OCI-LY7 (cell line): Measurements from ENCODE around the gene NOX3. TPM values are rescaled to one million over a fixed set of nuclear protein-coding genes. Genes with fewer than 3 reads are reported as not detected.

Source experiments
- BruUV-seq: library from RNA; stranded (reverse); fragments of 400-500 nt; replicated peaks from 2 replicates; lab custom pipeline; 2021; lab: Mats Ljungman, UMichigan
- CTCF ChIA-PET: fragments of 300-600 bp; sonication (Branson Sonifier 250); formaldehyde crosslinking; loops from one replicate; lab custom pipeline; 2022; ENCODE audit warnings: antibody characterized with exemption; ENCODE audit not compliant: unreplicated experiment; lab: Charles Lee
- POLR2A ChIA-PET: fragments of 300-600 bp; sonication (Branson Sonifier 250); formaldehyde crosslinking; loops from one replicate; lab custom pipeline; 2022; ENCODE audit warnings: antibody characterized with exemption; lab: Charles Lee
- DNase-seq: peaks from one replicate; pipeline ENCODE4 v3.0.0-alpha.2; 2015; ENCODE audit warnings: low spot score
- H2AFZ ChIP-seq: fragments of 200-600 bp; sonication (generic), shearing (Covaris generic); 2 replicates; pipeline ENCODE4 v1.6.1; 2014; ENCODE audit warnings: mild to moderate bottlenecking, antibody characterized with exemption, low read length, moderate library complexity
- H3K27ac ChIP-seq: fragments of 200-600 bp; sonication (generic); 2 replicates; pipeline ENCODE4 v1.5.1; 2014; ENCODE audit warnings: mixed run types, low read depth, mild to moderate bottlenecking, moderate library complexity, low read length, inconsistent platforms; ENCODE audit not compliant: poor library complexity, severe bottlenecking
- H3K36me3 ChIP-seq: fragments of 200-600 bp; sonication (generic); 2 replicates; pipeline ENCODE4 v1.6.1; 2014; ENCODE audit warnings: mild to moderate bottlenecking, antibody characterized with exemption, low read length, moderate library complexity, mixed read lengths; ENCODE audit not compliant: insufficient read depth
- H3K4me1 ChIP-seq: fragments of 200-600 bp; sonication (generic); 2 replicates; pipeline ENCODE4 v1.5.1; 2014; ENCODE audit warnings: mild to moderate bottlenecking, low read length; ENCODE audit not compliant: insufficient read depth, poor library complexity, severe bottlenecking
- H3K4me2 ChIP-seq: fragments of 200-600 bp; sonication (generic); 2 replicates; pipeline ENCODE4 v1.6.1; 2014; ENCODE audit warnings: mild to moderate bottlenecking, low read length
- H3K4me3 ChIP-seq: fragments of 200-600 bp; sonication (generic); 2 replicates; pipeline ENCODE4 v1.5.1; 2014; ENCODE audit warnings: mild to moderate bottlenecking, low read depth, low read length; ENCODE audit not compliant: poor library complexity, severe bottlenecking
- H3K79me2 ChIP-seq: fragments of 200-600 bp; sonication (generic); 2 replicates; pipeline ENCODE4 v1.6.1; 2016; ENCODE audit warnings: low read depth, mild to moderate bottlenecking, low read length, moderate library complexity, mixed read lengths; ENCODE audit not compliant: insufficient read depth
- H3K9me2 ChIP-seq: fragments of 200-600 bp; sonication (generic); 2 replicates; pipeline ENCODE4 v1.6.1; 2016; ENCODE audit warnings: mild to moderate bottlenecking, low read length, mixed read lengths; ENCODE audit not compliant: insufficient read depth
- H3K9me3 ChIP-seq: fragments of 200-600 bp; sonication (generic); 2 replicates; pipeline ENCODE4 v1.6.1; 2014; ENCODE audit warnings: mild to moderate bottlenecking, mixed run types, low read length, mixed read lengths
- H4K20me1 ChIP-seq: fragments of 200-600 bp; sonication (generic); 2 replicates; pipeline ENCODE4 v1.6.1; 2014; ENCODE audit warnings: mild to moderate bottlenecking, antibody characterized with exemption, low read length, moderate library complexity, mixed read lengths; ENCODE audit not compliant: insufficient read depth
- CTCF ChIP-seq: fragments of 200-600 bp; sonication (generic); conservative IDR thresholded peaks from 2 replicates; pipeline ENCODE4 v1.5.1; 2014; ENCODE audit warnings: mild to moderate bottlenecking, antibody characterized with exemption, low read length, moderate library complexity, mixed read lengths
- EZH2phosphoT487 ChIP-seq: fragments of 200-600 bp; sonication (generic); IDR thresholded peaks from 2 replicates; pipeline ENCODE4 v1.6.1; 2018; ENCODE audit warnings: low read depth, borderline replicate concordance, mild to moderate bottlenecking, mixed run types, antibody characterized with exemption, low read length, moderate library complexity, mixed read lengths
- intact Hi-C: fragments of 100-400 bp; cut with micrococcal nuclease; formaldehyde crosslinking; loops from one replicate; pipeline ENCODE4 v1.10.0; 2022; ENCODE audit not compliant: unreplicated experiment
- total RNA-seq, 2 experiments: library from RNA; depleted of rRNA in 1 of 2; stranded (reverse); fragments of >200 nt in 1 of 2; shearing (Covaris generic) in 1 of 2; gene quantifications; 2 replicates each; pipeline ENCODE4 v1.2.3, GENCODE V29; 2014 to 2022

The NOX3 gene
- total RNA-seq, 2 experiments from 2014 or later: 0.22 TPM; not detected in 1

GRCh38 chr6:155487371-155488130, 31.9 kb upstream of the NOX3 start:
- DNase-seq: no peak
- BruUV-seq: no TSS peak
- Histone ChIP-seq H3K36me3 (no peaks in the 10 kb centered on the region), H3K4me1 (no peaks in the 10 kb centered on the region), H2AFZ (no peak overlapping the region), H3K27ac (no peak overlapping the region), H3K9me3 (peaks cover 4% of the 10 kb centered on the region; the same call in 1 of the 2 replicates), H3K4me3 (no peak overlapping the region), H3K9me2 (no peaks in the 10 kb centered on the region), H3K4me2 (no peak overlapping the region), H3K79me2 (no peaks in the 10 kb centered on the region), H4K20me1 (no peaks in the 10 kb centered on the region)
- ChIA-PET POLR2A (interaction anchor here (0.6 to 1.6 kb wide), 3 partner anchors 10 to 384 kb away, joined by 3 to 6 read pairs (median 4); no protein-coding TSS in a partner anchor), CTCF (no interaction called here)
- TF ChIP-seq EZH2phosphoT487: no peak
- no peak for TF ChIP-seq CTCF
- intact Hi-C loops: no loop called here

- CTCF ChIA-PET: no interaction called here
- Histone ChIP-seq H3K36me3 (no peaks in the 10 kb centered on the region), H4K20me1 (no peaks in the 10 kb centered on the region), H3K9me3 (no peaks in the 10 kb centered on the region), H3K4me2 (no peak overlapping the region), H2AFZ (no peak overlapping the region), H3K9me2 (no peaks in the 10 kb centered on the region), H3K79me2 (no peaks in the 10 kb centered on the region), H3K27ac (no peak overlapping the region), H3K4me1 (no peaks in the 10 kb centered on the region), H3K4me3 (no peak overlapping the region)
- intact Hi-C loops: no loop called here
- TF ChIP-seq CTCF (no peak), EZH2phosphoT487 (no peak)
- no peak for DNase-seq
- BruUV-seq: no TSS peak
- POLR2A ChIA-PET: interaction anchor here (1.0 to 1.6 kb wide), 3 partner anchors 9 to 307 kb away, joined by 3 to 4 read pairs (median 3); no protein-coding TSS in a partner anchor
Observed at GRCh38 chr6:155486721-155487294, 31.2 kb upstream of the NOX3 start.

- Histone ChIP-seq H3K4me3 (no peak overlapping the region), H3K4me1 (no peaks in the 10 kb centered on the region), H3K9me3 (no peaks in the 10 kb centered on the region), H3K27ac (no peak overlapping the region), H3K36me3 (no peaks in the 10 kb centered on the region), H4K20me1 (no peaks in the 10 kb centered on the region), H3K79me2 (no peaks in the 10 kb centered on the region), H2AFZ (no peak overlapping the region), H3K4me2 (no peak overlapping the region), H3K9me2 (no peaks in the 10 kb centered on the region)
- TF ChIP-seq CTCF (no peak), EZH2phosphoT487 (no peak)
- intact Hi-C loops: no loop called here
- CTCF ChIA-PET: no interaction called here
- POLR2A ChIA-PET: interaction anchor here (1.0 kb wide), 1 partner anchor 12 kb away, joined by 3 read pairs; no protein-coding TSS in a partner anchor
- DNase-seq: no peak
- no TSS peak for BruUV-seq
Observed at GRCh38 chr6:155485756-155486155, 30.1 kb upstream of the NOX3 start.
